UCSD-AML1 (cell line): ENCODE data around the gene CA10.

Source experiments
- DNase-seq: peaks from one replicate; lab custom pipeline; 2025; ENCODE audit not compliant: unreplicated experiment; lab: John Stamatoyannopoulos, UW

The CA10 gene

GRCh38 chr17:51699303-51699702, 459.2 kb downstream of the CA10 start:
- no peak for DNase-seq

GRCh38 chr17:51692917-51693316, 465.6 kb downstream of the CA10 start:
- no peak for DNase-seq

- DNase-seq, result no peak
These were observed 470.6 kb downstream of the CA10 start for GRCh38 chr17:51687887-51688286.

GRCh38 chr17:51685287-51685909, 473.1 kb downstream of the CA10 start:
- DNase-seq, result no peak

- no peak for DNase-seq
These were observed 474.3 kb downstream of the CA10 start for GRCh38 chr17:51684214-51684613.

GRCh38 chr17:51683291-51683690, 475.2 kb downstream of the CA10 start:
- no peak for DNase-seq

- DNase-seq, result no peak
These were observed 476.4 kb downstream of the CA10 start for GRCh38 chr17:51682115-51682514.

GRCh38 chr17:51677875-51678274, 480.6 kb downstream of the CA10 start:
- no peak for DNase-seq

- DNase-seq, result no peak
These were observed 481.6 kb downstream of the CA10 start for GRCh38 chr17:51676691-51677487.

GRCh38 chr17:51674579-51675255, 483.8 kb downstream of the CA10 start:
- no peak for DNase-seq

GRCh38 chr17:51673070-51673469, 485.4 kb downstream of the CA10 start:
- no peak for DNase-seq

GRCh38 chr17:51672065-51672464, 486.4 kb downstream of the CA10 start:
- DNase-seq, result no peak

GRCh38 chr17:51670899-51671298, 487.6 kb downstream of the CA10 start:
- DNase-seq, result no peak

- DNase-seq, result no peak
These were observed 489.6 kb downstream of the CA10 start for GRCh38 chr17:51668963-51669246.

GRCh38 chr17:51668155-51668962, 490.2 kb downstream of the CA10 start:
- no peak for DNase-seq

GRCh38 chr17:51667706-51668083, 490.8 kb downstream of the CA10 start:
- DNase-seq, result no peak

- no peak for DNase-seq
These were observed 491.4 kb downstream of the CA10 start for GRCh38 chr17:51666971-51667705.

- no peak for DNase-seq
These were observed 496.1 kb downstream of the CA10 start for GRCh38 chr17:51662204-51663056.

GRCh38 chr17:51661403-51661802, 497.1 kb downstream of the CA10 start:
- DNase-seq, result no peak

GRCh38 chr17:51660266-51660665, 498.2 kb downstream of the CA10 start:
- DNase-seq, result no peak
